Tibial nerve (tissue), 4 donors: ENCODE results near the gene PLEKHG1.

ENCODE experiments used
- CTCF ChIP-seq, 5 experiments: fragments of 200-600 bp in 3 of 5; fragments of 450-650 bp in 2 of 5; sonication (generic) in 3 of 5; IDR thresholded peaks; one replicate each; pipeline ENCODE4 v1.5.1; 2016 to 2019; ENCODE audit warnings: antibody characterized with exemption in 5 of 5, mild to moderate bottlenecking in 3 of 5, moderate library complexity in 2 of 5
- EP300 ChIP-seq, 2 donors: sonication (generic); formaldehyde crosslinking; IDR thresholded peaks; one replicate each; pipeline ENCODE4 v1.6.1; 2017; ENCODE audit warnings: antibody characterized with exemption in 2 of 2, mild to moderate bottlenecking in 1 of 2
- POLR2A ChIP-seq, 2 donors: fragments of 450-650 bp; IDR thresholded peaks; one replicate each; pipeline ENCODE4 v1.6.1; 2017; ENCODE audit warnings: antibody characterized with exemption in 2 of 2, mild to moderate bottlenecking in 2 of 2, moderate library complexity in 2 of 2

- TF ChIP-seq CTCF (IDR thresholded peaks at IDR 0.05) (no peak), POLR2A (IDR thresholded peaks at IDR 0.05) (no peak), EP300 (IDR thresholded peaks at IDR 0.05) (no peak)
These were observed 857 bp upstream of the PLEKHG1 start for GRCh38 chr6:150598858-150599198.
